ENCODE data around the gene GBF1. TPM values are rescaled to one million over a fixed set of nuclear protein-coding genes. Genes with fewer than 3 reads are reported as not detected.

Gene GBF1
- total RNA-seq, 2 experiments from 2014 or later = 28.8 to 30.9 TPM

GRCh38 chr10:102254426-102254825, 9.1 kb downstream of the GBF1 start:
- no peak overlapping the region for H3K4me3 ChIP-seq (ENCODE audit: low read length)
- H3K36me3 ChIP-seq (ENCODE audit: insufficient read depth, low read length) = peaks cover 22% of the 10 kb centered on the region
- TF ChIP-seq, protein P1, sequence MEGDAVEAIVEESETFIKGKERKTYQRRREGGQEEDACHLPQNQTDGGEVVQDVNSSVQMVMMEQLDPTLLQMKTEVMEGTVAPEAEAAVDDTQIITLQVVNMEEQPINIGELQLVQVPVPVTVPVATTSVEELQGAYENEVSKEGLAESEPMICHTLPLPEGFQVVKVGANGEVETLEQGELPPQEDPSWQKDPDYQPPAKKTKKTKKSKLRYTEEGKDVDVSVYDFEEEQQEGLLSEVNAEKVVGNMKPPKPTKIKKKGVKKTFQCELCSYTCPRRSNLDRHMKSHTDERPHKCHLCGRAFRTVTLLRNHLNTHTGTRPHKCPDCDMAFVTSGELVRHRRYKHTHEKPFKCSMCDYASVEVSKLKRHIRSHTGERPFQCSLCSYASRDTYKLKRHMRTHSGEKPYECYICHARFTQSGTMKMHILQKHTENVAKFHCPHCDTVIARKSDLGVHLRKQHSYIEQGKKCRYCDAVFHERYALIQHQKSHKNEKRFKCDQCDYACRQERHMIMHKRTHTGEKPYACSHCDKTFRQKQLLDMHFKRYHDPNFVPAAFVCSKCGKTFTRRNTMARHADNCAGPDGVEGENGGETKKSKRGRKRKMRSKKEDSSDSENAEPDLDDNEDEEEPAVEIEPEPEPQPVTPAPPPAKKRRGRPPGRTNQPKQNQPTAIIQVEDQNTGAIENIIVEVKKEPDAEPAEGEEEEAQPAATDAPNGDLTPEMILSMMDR (IDR thresholded peaks at IDR 0.05) = no peak
- Mint-ChIP-seq H3K4me1 (ENCODE audit: low read depth) (peaks cover 28% of the 10 kb centered on the region), H3K4me3 (no peak overlapping the region), H3K36me3 (ENCODE audit: low read depth) (peaks cover 35% of the 10 kb centered on the region), H3K27me3 (no peaks in the 10 kb centered on the region), H3K27ac (no peak overlapping the region), H3K9me3 (no peaks in the 10 kb centered on the region)
- no peak for DNase-seq
- intact Hi-C loops (cut with DNase I, micrococcal nuclease) = no loop called here
- peaks cover 8% of the 10 kb centered on the region for H3K4me1 ChIP-seq (ENCODE audit: insufficient read depth, low read length)
- H3K9me3 ChIP-seq (ENCODE audit: control insufficient read depth in 1 of 2, insufficient read depth in 1 of 2, low read length in 2 of 2) = no peaks in the 10 kb centered on the region
- CTCF ChIA-PET = interaction anchor here (1.3 to 1.5 kb wide), 2 partner anchors 85 to 97 kb away, joined by 3 read pairs; no protein-coding TSS in a partner anchor
- POLR2A ChIA-PET = interaction anchor here (0.8 kb wide), 1 partner anchor 24 kb away, joined by 3 read pairs; no protein-coding TSS in a partner anchor
- no peak for ATAC-seq (ENCODE audit: poor library complexity)
- H3K27ac ChIP-seq (ENCODE audit: low read depth in 1 of 2, low read length in 2 of 2) = no peak overlapping the region
- no peaks in the 10 kb centered on the region for H3K27me3 ChIP-seq (ENCODE audit: control insufficient read depth in 1 of 2, insufficient read depth in 2 of 2, low read length in 2 of 2)

DNA sequence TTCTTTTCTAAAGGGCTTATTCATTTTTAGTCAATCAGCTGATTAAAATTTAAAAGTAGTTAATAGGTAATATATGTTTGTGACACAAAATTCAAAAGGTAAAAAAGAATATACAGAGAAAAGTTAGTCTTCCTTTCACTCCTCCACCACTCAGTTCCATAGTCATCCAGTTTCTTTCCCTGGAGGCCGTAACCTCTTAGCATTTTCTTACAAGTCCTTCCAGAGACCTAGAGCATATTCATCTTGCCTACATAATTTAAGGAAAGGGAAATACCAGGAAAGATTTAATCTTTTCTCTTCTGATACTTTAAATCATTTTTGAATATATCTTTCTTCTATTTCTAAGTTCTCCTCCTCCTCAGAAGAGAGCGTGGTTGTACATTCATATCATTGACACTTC, 10.1 kb downstream of the GBF1 start:
- no peak for DNase-seq
- peaks cover 43% of the 10 kb centered on the region for H3K36me3 Mint-ChIP-seq (ENCODE audit: low read depth)
- H3K9me3 Mint-ChIP-seq = no peaks in the 10 kb centered on the region
- Histone ChIP-seq H3K27ac (ENCODE audit: low read depth in 1 of 2, low read length in 2 of 2) (no peak overlapping the region), H3K4me1 (ENCODE audit: insufficient read depth, low read length) (peaks cover 4% of the 10 kb centered on the region), H3K4me3 (ENCODE audit: low read length) (no peak overlapping the region), H3K27me3 (ENCODE audit: control insufficient read depth in 1 of 2, insufficient read depth in 2 of 2, low read length in 2 of 2) (no peaks in the 10 kb centered on the region), H3K36me3 (ENCODE audit: insufficient read depth, low read length) (peaks cover 25% of the 10 kb centered on the region), H3K9me3 (ENCODE audit: control insufficient read depth in 1 of 2, insufficient read depth in 1 of 2, low read length in 2 of 2) (no peaks in the 10 kb centered on the region)
- H3K4me3 Mint-ChIP-seq = no peak overlapping the region
- POLR2A ChIA-PET = no interaction called here
- CTCF ChIA-PET = interaction anchor here (1.0 to 1.5 kb wide), 2 partner anchors 26 to 96 kb away, joined by 3 to 4 read pairs; no protein-coding TSS in a partner anchor
- intact Hi-C loops (cut with DNase I, micrococcal nuclease) = no loop called here
- H3K27me3 Mint-ChIP-seq = no peaks in the 10 kb centered on the region
- ATAC-seq (ENCODE audit: poor library complexity) = no peak
- peaks cover 34% of the 10 kb centered on the region for H3K4me1 Mint-ChIP-seq (ENCODE audit: low read depth)
- H3K27ac Mint-ChIP-seq = no peak overlapping the region
- TF ChIP-seq, protein P1 (IDR thresholded peaks at IDR 0.05) = no peak

GRCh38 chr10:102261196-102261595, 15.9 kb downstream of the GBF1 start:
- Mint-ChIP-seq H3K4me1 (ENCODE audit: low read depth) (peaks cover 49% of the 10 kb centered on the region), H3K4me3 (no peak overlapping the region), H3K36me3 (ENCODE audit: low read depth) (peaks cover 78% of the 10 kb centered on the region), H3K27me3 (no peaks in the 10 kb centered on the region), H3K9me3 (no peaks in the 10 kb centered on the region), H3K27ac (no peak overlapping the region)
- peaks cover 69% of the 10 kb centered on the region for H3K36me3 ChIP-seq (ENCODE audit: insufficient read depth, low read length)
- peaks cover 8% of the 10 kb centered on the region for H3K4me1 ChIP-seq (ENCODE audit: insufficient read depth, low read length)
- no peaks in the 10 kb centered on the region for H3K27me3 ChIP-seq (ENCODE audit: control insufficient read depth in 1 of 2, insufficient read depth in 2 of 2, low read length in 2 of 2)
- H3K27ac ChIP-seq (ENCODE audit: low read depth in 1 of 2, low read length in 2 of 2) = no peak overlapping the region
- CTCF ChIA-PET = no interaction called here
- no peak overlapping the region for H3K4me3 ChIP-seq (ENCODE audit: low read length)
- DNase-seq (no peak), ATAC-seq (ENCODE audit: poor library complexity) (no peak)
- H3K9me3 ChIP-seq (ENCODE audit: control insufficient read depth in 1 of 2, insufficient read depth in 1 of 2, low read length in 2 of 2) = no peaks in the 10 kb centered on the region
- intact Hi-C loops (cut with DNase I, micrococcal nuclease) = no loop called here
- TF ChIP-seq, protein P1 (IDR thresholded peaks at IDR 0.05) = no peak
- POLR2A ChIA-PET = no interaction called here
